Activated CD4-positive, CD25-positive, alpha-beta regulatory T cell (primary cell): ENCODE results near the gene IFI27L1.
"Not testable (repeated sequence)": the region's sequence is repeated elsewhere in the genome, so short reads cannot be mapped to it uniquely, and the experiment has no call there.

Experiments used
- DNase-seq, 4 experiments: peaks; one replicate each; lab custom pipeline; 2025; lab: John Stamatoyannopoulos, UW

IFI27L1 gene

GRCh38 chr14:94048691-94049624 lies 32.2 kb upstream of the IFI27L1 start:
- DNase-seq, result no peak

DNA sequence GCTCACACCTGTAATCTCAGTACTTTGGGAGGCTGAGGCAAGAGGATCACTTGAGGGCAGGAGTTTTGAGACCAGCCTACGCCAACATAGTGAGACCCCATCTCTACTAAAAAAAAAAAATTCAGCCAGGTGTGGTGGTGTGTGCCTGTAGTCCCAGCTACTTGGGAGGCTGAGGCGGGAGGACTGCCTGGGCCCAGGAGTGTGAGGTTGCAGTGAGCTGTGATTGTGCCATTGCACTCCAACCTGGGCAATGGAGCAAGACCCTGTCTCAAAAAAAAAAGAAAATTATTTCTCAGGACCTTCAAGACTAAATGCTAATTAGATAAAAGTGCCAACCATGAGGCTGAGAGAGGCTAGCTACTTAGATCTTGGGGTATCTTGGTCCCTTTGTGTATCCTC lies 31.5 kb upstream of the IFI27L1 start:
- no peak for DNase-seq

DNA sequence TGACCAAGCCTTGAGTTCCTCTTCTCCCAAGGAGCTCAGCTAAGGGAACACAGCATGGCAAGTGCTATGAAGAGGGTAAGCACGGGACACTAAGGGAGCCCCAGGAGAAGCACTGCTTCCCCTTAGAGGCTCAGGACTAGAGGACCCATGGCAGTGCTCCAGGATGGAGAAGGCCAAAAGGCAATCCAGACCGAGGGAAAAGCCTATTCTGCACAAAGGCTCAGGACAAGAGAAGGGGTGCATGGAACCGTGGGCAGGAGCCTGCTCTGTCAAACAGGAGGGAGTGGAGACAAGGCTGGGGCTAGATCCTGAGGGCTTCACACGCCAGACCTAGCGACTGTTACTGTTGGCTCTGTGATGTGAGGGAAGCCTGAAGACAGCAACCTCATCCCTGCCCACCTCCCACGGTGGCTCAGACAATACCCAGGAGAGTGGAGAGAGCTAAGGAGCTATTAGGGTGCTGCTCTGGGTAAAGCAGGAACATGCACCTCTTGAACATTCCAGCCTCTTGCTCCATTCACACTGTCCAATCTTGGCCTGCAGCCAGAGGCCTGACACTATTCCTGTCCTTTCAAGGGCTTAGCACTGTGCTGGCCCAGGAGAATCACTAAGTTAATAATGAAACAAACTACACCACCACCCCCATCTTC lies 30.8 kb upstream of the IFI27L1 start:
- DNase-seq, result no peak

- DNase-seq, result no peak
Measured at GRCh38 chr14:94051115-94051514, 30.0 kb upstream of the IFI27L1 start.

DNA sequence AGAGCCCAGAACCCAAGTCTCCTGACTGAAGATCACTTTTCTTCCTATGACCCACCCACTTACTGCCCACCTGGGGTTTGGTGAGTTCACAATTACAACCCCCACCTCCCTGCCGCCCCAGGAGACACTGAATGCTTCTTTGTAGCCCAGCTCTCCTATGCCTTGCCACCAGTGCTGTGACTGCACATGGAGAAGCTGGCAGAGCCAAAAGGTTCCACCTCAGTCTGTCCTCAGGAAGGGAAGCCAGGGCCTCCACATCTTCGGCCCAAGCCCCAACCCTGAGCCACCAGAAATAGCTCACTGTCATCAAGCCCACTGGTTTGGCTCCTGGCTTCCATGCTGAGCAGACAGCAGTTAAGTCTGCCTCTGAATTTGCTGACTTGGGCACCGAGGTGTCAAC lies 29.3 kb upstream of the IFI27L1 start:
- DNase-seq, result no peak

DNA sequence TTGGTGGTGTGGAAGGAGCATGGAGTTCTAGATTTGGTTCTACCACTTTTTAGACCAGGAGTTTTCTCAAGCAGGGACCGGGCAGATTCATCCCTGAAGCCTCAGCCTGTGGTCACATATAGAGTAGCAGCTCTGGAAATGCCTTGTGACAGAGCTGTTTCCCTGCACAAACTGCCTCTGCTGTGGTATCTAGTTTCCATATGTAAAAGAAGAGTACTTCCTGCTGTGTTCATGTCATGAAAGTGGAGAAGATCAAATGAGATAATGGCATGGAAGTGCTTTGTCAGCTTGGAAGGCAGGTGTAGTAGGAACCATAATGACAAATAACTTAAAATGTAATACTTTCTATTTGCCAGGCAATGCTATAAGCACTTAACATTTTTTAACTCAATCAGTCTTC lies 28.9 kb upstream of the IFI27L1 start:
- DNase-seq, result no peak

GRCh38 chr14:94052662-94053061 lies 28.4 kb upstream of the IFI27L1 start:
- DNase-seq, result no peak

- DNase-seq, result no peak
Measured at GRCh38 chr14:94054401-94054800, 26.7 kb upstream of the IFI27L1 start.

- DNase-seq, result no peak
Measured at GRCh38 chr14:94054936-94055335, 26.2 kb upstream of the IFI27L1 start.

DNA sequence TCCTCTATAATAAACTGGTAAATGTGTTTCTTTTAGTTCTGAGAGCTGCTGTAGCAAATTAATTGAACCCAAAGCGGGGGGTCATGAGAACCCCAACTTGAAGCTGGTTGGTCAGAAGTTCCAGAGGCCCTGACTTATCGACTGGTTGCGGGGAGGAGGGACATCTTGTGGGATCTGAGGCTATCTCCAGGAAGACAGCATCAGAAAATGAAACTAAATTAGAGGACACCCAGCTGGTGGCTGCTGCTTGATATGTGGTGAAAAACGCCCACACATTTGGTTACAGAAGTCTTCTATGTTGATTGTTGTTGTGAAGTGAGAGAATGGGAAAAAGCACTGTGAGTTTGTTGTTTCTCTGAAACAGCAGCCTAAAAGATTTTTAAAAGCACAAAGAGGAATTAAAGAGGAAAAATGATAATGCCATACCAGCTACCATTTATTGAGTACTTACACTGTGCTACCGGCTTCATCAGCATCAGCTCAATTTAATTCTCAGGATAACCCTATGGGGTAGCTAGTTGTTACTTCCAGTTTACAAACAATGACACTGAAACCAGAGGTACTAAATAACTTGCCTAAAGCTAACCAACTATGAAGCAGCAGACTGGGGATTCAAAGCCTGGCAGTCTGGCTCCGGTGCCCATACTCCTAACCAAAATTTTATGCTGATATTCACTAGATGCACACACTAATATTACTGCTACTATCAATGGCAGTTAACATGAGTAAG lies 24.4 kb upstream of the IFI27L1 start:
- no peak for DNase-seq

DNA sequence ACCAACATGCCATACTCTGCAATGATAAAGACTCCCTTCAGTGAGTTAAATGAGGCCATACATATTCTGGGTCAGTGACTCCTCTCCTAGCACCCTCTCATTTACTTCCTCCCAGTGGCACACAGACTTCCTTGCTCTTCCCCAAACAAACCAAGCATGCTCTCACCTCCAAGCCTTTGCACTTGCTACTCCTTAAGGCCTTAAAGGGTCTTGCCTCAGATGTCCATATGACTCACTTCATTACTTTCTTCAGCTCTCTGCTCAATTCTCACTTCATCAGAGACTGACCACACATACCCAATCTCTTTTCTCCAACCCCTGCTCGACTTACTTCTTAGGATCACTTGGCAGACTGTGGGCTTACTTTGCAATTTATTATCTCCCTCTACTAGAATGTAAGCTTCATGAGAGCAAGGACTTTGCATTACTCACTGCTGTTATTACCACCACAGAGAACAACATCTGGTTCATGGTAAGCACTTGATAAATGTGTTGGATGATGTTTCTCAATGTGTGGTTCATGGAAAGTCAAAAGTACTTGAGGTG lies 22.9 kb upstream of the IFI27L1 start:
- no peak for DNase-seq

DNA sequence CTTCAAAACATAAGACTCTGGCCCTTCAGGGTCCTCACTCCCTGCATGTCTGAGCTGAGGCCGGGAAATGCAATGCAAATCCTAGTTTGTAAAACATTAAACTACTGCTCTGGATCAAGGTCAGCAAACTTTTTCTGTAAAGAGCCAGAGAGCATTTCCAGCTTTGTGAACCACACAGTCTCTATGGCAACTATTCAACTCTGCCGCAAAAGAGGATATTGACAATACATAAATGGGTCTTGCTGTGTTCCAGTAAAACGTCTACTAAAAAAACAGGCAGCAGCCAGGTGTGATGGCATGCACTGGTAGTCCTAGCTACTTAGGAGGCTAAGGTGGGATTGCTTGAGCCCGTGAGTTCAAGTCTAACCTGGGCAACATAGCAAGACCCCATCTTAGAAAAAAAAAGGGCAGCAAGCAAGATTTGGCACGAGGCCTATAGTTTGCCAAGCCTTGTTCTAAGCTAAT lies 22.4 kb upstream of the IFI27L1 start:
- DNase-seq, result no peak

- DNase-seq, result no peak
Measured at GRCh38 chr14:94059998-94060397, 21.1 kb upstream of the IFI27L1 start.

- DNase-seq, result no peak
Measured at GRCh38 chr14:94062344-94062940, 18.7 kb upstream of the IFI27L1 start.

DNA sequence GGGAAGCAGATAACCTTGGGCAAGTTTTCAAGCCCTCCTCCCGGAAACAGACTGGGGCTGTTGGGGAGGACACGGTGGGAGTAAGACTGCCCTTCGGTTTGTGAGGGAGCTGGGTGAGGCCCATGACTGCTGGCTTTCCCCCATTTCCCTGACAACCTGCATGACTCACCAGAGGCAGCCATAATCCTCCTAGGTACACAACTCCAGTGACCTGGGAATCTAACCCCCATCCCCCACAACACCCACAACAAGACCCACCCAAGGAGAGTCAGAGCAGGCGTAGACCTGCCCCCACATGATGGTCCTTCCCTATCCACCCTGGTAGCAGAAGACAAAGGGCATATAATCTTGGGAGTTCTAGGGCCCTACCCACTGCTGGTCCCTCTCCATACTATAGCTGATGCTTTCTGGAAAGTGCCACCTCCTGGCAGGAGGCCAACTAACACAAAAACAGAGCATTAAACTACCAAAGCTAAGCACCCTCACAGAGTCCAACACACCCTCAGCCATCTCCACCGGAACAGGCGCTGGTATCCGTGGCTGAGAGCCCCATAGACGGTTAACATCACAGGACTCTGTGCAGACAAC lies 14.9 kb upstream of the IFI27L1 start:
- no peak for DNase-seq

DNA sequence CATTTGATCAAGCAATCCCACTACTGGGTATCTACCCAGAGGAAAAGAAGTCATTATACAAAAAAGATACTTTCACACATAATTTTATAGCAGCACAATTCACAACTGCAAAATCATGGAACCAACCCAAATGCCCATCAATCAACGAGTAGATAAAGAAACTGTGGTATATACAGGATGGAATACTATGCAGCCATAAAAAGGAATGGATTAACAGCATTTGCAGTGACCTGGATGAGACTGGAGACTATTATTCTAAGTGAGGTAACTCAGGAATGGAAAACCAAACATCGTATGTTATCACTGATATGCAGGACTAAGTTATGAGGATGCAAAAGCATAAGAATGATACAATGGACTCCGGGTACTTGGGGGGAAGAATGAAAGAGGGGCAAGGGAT lies 9.0 kb upstream of the IFI27L1 start:
- not testable (repeated sequence) for DNase-seq

GRCh38 chr14:94074534-94074933 lies 6.6 kb upstream of the IFI27L1 start:
- no peak for DNase-seq

DNA sequence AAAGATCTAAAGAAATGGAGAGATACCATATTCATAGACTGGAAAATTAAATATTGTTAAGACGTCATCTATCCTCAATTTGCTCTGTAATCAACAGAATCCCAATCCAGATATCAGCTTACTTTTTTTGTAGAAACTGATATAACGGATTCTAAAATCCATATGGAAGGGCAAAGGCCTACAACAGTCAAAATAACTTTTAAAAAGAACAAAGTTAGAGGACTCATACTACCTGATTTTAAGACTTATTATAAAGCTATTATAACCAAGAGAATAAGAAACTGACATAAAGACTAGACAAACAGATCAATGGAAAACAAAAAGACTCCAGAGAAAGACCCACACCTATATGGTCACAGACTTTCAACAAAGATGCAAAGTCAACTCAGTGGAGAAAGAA lies 6.1 kb upstream of the IFI27L1 start:
- no peak for DNase-seq

DNA sequence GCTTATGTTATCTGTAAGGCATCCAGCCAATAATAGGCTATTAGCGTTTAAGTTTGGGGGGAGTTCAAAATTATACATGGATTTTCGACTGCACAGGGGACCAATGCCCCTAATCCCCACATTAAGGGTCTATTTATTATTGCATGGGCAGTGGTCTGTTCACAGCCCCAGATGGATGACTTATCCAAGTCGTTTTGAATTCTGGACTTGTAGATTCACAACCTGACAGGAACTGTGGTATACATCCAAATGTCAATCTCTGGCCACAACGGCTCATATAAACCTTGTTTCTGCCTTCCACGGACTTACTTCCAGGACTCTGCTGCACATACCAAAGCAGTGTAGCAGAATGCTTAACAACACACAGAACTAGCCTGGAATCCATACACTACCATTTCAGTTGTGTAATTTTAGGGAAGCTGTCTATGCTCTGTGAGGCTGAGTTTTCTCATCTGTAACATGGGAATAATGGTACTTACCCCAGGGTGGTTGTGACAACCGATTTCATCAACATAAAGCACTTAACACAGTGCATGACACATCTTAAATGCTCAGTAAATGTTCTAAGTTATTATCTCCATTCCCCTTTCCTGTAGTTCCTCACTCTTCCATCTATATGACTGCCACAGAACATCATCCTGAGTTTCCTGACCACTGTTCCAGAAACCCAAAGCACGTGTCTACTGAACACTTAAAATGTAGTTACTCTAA lies 3.8 kb upstream of the IFI27L1 start:
- DNase-seq, result no peak

GRCh38 chr14:94077823-94078222 lies 3.3 kb upstream of the IFI27L1 start:
- DNase-seq, result no peak
